HG03175 (cell line): ENCODE data around the gene TOM1L2.
"Not testable (repeated sequence)": the region's sequence is repeated elsewhere in the genome, so short reads cannot be mapped to it uniquely, and the experiment has no call there.

Source experiments
- ATAC-seq: cut with Tn5 transposase; IDR thresholded peaks from one replicate; pipeline ENCODE4 v1.9.1; 2021; ENCODE audit warnings: mild to moderate bottlenecking, moderate library complexity; ENCODE audit not compliant: unreplicated experiment

The TOM1L2 gene

DNA sequence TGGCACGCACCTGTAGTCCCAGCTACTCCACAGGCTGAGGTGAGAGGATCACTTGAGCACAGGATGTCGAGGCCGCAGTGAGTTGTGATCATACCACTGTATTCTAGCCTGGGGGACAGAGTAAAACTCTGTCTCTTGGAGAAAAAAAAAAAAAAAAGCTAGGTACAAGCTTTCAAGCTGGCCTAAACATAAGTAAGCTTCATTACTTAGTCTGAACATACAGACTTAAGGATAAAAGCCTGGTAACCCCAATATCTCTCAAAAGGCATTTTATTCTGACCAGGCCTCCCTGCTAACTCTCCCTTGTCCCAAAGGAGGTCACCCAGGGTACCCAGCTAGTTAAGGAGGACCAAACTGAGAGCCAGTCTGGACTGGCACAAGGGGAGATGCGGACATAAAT, 46.2 kb downstream of the TOM1L2 start:
- ATAC-seq, result no peak

DNA sequence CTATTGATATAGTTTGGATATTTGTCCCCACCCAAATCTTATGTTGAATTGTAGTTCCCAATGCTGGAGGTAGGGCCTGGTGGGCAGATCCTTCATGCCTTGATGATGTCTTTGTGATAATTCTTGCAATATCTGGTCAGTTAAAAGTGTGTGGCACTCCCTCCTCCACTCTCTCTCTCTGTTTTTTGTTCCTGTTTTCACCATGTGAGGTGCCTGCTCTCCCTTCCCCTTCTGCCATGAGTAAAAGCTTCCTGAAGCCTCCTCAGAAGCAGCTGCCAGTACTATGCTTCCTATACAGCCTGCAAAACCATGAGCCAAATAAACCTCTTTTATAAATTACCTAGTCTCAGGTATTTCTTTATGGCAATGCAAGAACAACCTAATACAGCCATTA, 47.3 kb downstream of the TOM1L2 start:
- ATAC-seq, result no peak

DNA sequence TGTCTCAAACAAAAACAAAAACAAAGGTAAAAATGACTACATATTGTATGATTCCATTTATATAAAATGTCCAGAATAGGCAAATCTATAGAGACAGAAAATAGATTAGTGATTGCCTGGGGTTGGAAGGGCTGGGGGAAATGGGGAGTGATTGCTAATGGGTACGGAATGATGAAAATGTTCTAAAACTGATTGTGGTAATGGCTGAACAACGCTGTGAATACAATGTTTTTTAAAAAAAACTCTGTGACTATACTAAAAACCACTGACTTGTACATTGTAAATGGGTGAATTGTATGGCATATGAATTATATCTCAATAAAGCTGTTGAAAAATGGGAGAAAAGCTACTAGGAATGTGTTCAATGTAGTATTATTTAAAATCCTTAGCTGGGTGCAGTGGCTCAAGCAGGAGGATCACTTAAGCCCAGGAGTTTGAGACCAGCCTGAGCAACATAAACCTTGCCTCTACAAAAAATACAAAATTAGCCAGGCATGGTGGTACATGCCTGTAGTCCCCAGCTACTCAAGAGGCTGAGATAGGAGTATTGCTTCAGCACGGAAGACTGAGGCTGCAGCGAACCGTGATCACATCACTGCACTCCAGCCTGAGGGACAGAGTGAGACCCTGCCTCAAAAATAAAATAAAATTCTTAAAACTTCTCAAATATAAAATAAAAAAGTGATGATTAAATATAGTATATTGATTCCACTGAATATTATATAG, 47.9 kb downstream of the TOM1L2 start:
- no peak for ATAC-seq

DNA sequence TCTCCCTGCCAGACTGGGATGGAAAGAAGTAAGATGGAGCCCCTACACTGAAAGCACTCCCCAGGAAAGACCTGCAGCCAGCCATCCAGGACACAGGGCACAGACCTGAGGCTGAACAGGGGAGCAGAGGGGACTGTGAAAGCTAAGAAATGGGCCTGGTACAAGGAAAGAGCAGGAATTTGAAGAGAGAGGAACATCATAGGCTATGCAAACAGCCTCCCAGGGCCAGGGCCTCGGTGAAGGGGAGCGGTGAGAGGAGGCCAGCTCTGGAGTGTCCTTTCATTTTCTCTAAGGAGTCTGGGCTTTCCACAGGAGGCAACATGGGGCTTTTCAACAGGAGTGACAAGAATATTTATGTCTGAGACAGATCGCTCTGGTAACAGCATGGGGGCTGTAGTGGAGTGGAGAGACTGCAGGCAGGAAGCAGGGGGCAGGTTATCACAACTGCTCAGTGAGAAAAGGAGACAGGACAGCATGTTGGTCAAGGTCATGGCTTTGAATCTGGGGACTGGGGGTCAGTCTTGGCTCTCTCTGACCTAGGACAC, 50.1 kb downstream of the TOM1L2 start:
- ATAC-seq, result no peak

DNA sequence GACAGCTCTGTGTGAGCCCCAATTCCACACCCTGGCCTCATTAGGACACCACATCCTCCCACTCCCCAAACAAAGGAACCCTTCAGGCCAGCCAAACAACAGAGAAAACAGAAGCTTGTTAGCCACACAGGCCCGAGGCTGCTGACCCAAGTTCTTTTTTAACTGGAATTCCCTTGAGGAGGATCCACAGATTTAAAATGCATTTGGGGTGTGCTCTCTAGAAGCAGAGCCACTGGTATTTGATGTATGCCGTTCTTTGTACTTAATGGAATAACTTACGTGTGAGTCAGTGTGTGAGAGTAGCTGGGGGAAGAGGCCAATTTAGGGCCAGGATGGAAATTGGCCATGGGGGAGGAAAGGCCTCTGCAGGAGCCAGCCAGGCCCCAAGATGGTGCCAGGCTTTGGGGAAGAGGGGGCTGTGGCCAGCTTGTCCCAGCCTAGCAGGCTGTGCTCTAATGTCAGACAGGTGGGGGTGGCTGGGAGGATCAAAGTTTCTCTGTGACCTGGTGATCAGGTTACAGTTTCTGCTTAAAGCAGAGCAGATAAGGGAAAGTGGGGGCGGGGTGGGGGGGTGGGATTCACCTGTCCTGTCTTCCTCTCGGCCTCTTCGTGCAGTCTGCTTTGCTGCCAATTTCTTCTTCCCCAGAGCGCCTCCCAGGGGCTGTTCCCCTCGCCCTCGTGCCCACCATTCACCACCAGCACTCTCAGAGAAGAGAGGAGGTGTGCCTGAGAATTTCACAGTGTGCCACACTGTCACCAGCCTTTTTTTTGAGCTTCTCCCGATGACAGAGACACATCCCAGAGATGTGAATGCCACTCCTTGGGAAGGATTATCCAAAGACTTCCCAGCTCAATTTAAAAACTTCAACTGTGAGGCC, 50.8 kb downstream of the TOM1L2 start:
- ATAC-seq, result no peak

DNA sequence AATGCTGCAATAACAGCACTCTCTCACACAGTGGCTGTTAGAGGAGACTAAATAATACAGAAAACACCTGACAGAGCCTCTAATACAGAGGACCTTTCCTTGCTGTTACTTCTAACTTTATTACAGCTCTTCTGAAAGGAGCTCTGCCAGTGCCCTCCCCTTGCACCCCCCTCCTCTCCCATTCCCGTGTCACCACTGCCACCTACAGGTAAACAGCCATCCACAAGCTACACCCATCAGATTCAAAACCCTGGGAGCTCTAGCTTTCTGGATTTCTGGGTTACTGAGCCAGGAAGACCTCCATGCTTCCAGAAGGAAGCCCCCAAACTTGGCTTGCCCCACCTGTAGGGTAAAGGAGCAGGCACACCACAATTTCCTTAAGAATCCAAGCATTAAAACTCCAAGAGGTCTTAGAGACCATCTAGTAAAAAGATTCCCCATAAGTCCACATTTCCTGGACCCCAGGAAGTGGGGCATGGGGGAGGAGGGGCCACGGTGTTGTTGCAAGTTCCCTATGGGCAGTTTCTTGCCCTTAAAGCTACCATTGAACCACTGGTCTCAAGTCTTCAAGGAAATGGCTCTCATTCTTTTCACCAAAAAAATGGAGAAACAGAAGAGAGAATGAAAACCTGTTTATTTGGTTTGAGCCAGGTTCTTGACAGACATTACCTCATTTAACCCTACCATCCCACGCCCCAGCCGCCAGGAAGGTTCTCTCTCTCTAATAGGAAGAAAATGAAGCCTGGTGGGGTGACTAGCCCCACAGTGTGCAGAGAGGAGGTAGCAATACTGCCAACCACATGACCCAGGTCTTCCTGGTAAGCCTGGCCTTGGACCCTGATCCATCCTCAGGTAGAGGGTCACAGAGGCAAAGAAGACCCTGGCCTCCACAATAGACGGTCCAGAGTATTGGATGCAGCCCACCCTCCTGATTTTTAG, 52.8 kb downstream of the TOM1L2 start:
- ATAC-seq, result no peak

DNA sequence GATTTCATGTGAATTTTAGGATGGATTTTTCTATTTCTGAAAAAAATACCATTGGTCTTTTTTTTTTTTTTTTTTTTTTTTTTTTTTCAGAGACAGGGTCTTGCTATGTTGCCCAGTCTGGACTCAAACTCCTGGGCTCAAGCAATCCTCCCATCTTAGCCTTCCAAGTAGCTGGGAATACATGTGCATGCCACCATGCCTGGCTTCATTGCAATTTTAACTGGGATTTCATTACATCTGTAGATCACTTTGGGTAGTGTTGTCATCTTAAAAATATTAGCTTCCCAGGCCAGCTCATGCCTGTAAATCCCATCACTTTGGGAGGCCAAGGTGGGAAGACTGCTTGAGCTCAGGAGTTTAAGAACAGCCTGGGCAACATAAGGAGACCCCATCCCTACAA, 54.8 kb downstream of the TOM1L2 start:
- no peak for ATAC-seq

DNA sequence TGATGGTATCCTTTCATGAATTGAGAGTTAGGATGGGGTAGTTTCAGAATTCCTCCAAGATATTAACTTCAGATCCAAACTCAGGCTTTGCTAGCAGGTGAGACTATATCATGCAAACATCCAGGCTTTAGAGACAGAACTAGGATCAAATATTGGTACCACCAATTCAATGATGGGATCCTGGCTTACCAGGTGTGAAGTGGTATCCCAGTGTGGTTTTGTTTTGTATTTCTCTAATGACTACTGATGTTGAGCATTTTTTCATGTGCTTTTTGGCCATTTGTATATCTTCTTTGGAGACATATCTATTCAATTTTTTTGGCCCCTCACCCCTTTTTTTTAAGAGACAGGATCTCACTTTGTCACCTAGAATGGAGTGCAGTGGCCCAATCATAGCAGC, 57.0 kb downstream of the TOM1L2 start:
- ATAC-seq, result no peak

DNA sequence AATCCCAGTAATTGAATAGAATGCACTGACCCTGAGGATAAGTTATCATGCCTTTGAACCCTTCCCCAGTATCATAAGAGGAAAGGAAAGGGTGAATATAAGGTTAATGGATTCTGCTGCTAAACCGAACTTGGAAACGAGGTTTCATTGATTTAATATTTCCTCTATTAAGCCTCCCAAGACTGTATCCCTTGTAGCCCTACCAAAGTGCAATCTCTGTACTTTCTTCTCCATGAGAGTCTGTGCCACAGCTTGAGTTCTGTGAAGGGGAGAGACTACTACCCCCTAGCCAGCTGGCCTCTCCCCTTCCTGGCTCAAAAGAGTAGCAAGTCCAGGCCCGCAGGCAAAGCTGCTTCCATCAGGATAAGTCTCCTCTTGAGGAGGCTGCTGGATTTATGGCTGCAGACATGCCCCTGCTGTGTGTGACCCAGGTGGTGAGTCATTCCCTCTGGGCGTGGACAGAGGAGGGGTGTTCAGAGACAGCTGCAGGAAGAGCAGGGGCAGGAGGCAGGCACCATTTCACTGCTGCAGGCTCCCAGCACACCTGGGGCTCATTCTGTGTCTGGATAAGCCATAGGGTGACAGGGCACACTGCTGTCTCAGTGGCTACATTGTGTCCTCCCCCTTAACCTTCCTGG, 58.4 kb downstream of the TOM1L2 start:
- ATAC-seq, result no peak

DNA sequence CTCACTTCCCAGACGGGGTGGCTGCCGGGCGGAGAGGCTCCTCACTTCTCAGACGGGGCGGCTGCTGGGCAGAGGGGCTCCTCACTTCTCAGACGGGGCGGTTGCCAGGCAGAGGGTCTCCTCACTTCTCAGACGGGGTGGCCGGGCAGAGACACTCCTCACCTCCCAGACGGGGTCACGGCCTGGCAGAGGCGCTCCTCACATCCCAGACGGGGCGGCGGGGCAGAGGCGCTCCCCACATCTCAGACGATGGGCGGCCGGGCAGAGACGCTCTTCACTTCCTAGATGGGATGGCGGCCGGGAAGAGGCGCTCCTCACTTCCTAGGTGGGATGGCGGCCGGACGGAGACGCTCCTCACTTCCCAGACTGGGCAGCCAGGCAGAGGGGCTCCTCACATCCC, 59.9 kb downstream of the TOM1L2 start:
- ATAC-seq, result not testable (repeated sequence)

DNA sequence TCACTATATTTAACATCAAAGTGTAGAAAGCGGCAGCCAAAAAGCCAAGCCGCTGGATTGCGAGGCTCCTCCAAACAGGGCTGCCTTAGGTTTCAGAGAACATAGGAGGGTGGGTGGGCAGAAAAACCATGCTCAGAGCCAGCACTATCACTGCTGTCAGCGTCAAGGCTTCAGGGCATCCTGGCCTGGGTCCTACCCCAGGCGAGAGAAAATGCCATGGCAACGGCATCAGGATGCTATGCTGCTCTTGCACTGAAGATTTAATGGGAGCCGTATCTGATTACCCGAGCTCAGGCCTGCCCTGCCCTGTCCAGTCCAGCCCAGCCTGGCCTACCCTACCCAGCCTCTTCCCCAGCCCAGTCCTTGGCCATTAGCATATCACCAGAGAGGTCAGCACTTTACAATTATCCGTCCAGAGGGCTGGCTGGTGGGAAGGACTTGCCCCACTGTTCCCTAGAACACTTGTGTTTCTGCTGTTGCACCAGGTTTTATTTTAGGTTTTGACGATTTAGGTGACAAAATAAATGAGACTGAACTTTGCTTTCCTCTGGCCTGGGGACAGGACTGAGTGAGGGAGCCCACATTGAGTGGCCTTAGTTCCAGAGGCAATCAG, 61.1 kb downstream of the TOM1L2 start:
- ATAC-seq, result no peak

DNA sequence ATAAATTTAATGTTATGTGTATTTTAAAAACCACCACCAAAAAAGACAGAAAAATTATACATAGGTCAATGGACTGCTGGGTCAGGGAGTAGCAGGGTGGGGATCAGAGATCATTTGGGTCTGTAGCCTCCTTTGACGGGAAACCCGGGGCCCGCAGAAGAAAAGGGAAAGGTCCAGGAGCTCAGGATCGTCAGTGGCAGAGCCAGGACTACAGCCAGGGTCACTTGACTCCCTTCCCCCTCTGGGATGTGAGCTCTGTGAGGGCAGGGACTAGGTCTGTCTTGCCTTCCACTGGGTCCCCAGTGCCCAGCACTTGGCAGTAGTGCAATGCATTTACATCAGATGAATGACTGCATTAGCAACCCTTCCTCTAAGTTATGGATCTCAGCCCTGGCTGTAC, 62.1 kb downstream of the TOM1L2 start:
- no peak for ATAC-seq

DNA sequence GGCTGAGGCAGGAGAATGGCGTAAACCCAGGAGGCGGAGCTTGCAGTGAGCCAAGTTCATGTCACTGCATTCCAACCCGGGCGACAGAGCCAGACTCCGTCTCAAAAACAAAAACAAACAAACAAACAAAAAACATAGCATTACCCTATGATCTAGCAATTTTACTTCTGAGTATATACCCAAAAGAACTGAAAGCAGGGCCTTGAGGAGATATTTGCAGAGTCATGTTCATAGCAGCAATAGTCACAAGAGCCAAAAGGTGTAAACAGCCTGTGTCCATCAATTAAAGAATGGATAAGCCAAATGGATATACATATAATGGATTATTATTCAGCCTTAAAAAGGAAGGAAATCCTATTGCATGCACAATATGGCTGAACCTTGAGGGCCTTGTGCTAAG, 63.1 kb downstream of the TOM1L2 start:
- no peak for ATAC-seq

DNA sequence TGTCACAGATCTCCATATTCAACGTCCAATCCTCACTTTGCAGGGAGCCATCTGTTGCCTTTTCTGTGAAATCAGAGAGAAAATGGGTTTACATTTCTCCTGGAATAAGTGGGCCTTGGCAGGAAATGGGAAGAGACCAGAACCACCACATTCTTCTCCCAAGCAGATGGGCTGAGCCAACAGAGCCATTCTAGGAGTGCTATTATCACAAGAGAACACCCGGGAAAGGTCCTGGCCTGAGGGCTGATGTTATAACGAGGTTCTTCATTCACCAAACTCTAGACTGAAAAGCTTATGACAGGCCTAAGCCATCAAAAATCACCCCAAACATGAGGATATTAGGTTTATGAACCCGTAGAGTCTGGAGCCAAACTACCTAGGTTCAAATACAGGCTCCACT, 64.7 kb downstream of the TOM1L2 start:
- no peak for ATAC-seq

DNA sequence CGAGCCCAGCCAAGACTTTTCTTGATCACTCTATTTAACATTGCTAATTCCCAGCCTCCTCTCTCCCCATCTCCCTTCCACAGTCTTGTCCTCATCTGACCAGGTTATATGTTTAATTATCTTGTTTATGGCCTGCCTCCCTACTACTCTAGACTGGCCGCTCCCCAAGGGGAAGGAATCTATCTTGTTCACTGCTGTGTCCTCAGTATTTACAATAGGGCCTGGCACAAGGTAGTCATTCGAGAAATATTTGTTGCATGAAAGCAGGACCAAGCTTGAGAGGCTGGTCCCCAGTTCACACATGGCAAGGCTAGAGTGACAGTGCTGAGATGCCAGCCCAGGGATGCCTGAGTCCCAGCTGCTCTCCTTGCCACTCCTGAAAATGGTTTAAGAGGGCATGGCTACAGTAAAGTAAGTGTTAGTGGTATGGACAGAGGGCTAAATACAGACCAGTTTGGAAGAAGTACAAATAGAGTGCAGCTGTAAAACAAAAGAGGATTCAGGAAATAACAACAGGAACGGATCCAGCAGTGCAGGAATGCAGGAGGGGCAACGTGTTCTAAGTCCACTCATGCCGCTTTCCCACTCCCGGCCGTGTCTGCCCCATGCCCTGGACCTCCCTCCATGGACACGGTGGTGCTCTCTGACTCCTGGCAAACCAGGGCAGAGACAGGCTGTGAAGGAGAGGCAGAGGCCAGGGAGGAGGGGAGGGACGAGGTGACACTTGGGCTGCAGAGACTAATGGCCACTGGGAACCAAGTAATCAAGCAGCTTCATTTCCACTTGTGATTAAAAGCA, 65.6 kb downstream of the TOM1L2 start:
- ATAC-seq, result no peak

DNA sequence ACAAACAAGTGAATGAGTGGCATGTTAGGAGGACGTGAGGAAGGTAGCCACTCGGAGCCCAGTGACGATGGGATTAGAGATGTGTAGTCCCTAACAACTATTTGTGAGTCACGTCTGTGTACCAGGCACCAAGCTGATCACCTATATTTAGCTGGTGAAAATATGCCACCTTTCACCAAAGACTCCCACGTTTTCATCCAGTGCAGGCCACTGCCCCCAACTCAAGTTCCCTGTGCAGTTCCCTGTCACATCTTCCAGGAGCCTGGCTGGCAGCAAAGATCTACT, 67.2 kb downstream of the TOM1L2 start:
- no peak for ATAC-seq

DNA sequence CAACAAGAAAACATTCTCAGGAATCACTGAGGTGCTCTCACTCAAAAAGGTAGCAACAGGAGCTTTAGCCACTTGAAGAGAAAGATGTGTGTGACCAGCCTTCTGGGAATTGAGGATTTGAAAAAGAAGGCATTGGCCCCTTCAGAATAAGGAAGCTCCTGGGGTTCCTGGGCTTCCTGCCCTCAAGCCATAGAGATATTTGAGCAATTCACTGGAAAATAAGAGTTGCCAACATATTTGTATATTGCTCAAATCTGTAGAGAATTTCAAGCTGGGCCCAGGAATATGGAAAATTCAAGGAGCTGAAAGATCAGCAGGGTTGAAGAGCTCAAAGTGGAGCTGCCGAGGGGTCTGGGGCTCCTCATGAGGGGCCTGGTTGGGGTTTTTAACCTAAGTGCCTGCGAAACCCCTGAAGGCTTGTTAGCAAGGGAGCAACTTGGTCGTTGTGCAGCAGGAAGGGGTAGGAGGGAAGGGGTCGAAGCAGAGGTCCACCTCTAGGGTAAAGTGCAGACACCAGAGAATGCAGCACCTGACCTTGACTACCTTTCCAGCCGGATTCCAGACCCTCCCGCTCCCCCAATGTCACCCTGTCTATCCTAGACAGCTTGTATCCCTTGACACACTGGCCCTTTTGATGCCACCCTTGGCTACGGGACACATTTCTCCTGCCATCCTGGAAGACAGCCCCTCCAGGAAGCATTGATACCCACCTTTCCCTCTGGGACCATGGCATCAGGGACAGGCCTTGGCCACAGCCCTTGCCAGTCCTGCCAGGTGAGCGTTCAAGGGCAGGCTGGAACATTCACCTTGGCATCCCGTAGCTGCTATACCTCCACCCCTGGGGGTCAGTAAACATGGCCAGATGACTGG, 67.8 kb downstream of the TOM1L2 start:
- no peak for ATAC-seq

DNA sequence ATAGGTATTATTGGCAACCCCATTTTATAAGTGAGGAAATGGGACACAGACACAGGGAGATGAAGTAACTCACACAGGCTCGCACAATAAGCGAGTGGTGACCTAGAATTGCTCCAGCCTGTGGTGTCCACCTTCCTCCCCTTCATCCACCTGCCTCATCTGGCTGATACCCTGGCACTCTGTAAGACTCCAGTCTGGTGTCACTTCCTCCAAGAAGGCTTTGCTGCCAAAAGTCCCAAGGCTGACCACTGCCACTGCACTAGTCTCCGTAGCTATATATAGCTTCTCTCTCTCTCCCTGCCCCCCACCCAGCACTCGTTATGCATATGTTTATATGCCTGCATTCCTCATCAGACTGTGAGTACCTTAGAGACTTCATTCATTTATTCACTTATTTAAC, 69.3 kb downstream of the TOM1L2 start:
- no peak for ATAC-seq

DNA sequence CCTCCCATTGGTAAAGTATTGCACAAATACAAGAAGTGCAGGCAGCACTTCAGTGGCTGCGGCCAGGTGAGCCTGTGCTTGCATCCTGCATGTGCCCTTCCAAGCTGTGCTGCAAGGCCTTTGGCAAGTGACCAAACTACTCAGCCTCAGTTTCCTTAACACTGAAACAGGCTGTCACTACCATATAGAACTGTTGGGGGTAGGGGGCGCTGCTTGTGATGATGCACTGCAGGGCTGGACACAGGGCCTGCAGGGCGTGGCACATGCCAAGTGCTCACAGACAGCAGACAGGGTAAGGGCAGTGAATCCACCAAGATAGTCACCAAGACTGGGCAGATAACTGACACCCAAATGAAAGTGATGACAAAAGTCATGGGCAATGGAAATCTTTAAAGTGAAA, 69.8 kb downstream of the TOM1L2 start:
- ATAC-seq, result no peak
